ENCODE measurements around the gene F12.

The F12 gene

DNA sequence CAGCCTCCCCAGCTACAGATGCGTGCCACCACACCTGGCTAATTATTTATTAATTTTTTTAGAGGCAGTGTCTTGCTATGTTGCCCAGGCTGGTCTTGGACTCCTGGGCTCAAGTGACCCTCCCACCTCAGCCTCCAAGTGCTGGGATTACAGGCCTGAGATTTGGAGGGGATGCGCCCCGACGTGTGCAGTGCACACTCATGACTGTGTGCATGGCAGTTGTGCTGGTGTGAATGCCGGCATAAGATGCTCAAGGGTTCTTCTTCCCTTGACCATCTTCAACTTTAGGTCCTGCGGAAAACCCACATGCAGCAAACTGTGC lies 28.6 kb downstream of the F12 start:
- no peaks in the 10 kb centered on the region for H3K36me3 ChIP-seq (ENCODE audit: control insufficient read depth in 2 of 2, insufficient read depth in 1 of 2, low read length in 2 of 2)
- TF ChIP-seq SP3 (tag by site-specific recombination; IDR thresholded peaks at IDR 0.05) (no peak), ZNF157 (tag by site-specific recombination; IDR thresholded peaks at IDR 0.05) (no peak)
- TF ChIP-seq, protein P1, sequence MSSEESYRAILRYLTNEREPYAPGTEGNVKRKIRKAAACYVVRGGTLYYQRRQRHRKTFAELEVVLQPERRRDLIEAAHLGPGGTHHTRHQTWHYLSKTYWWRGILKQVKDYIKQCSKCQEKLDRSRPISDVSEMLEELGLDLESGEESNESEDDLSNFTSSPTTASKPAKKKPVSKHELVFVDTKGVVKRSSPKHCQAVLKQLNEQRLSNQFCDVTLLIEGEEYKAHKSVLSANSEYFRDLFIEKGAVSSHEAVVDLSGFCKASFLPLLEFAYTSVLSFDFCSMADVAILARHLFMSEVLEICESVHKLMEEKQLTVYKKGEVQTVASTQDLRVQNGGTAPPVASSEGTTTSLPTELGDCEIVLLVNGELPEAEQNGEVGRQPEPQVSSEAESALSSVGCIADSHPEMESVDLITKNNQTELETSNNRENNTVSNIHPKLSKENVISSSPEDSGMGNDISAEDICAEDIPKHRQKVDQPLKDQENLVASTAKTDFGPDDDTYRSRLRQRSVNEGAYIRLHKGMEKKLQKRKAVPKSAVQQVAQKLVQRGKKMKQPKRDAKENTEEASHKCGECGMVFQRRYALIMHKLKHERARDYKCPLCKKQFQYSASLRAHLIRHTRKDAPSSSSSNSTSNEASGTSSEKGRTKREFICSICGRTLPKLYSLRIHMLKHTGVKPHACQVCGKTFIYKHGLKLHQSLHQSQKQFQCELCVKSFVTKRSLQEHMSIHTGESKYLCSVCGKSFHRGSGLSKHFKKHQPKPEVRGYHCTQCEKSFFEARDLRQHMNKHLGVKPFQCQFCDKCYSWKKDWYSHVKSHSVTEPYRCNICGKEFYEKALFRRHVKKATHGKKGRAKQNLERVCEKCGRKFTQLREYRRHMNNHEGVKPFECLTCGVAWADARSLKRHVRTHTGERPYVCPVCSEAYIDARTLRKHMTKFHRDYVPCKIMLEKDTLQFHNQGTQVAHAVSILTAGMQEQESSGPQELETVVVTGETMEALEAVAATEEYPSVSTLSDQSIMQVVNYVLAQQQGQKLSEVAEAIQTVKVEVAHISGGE (tag by site-specific recombination; conservative IDR thresholded peaks at IDR 0.05; ENCODE audit: low read depth) = 0 out of 2 replicates have a peak, but pooled peaks have one; percentile 2
- no peaks in the 10 kb centered on the region for H3K9me3 ChIP-seq (ENCODE audit: control insufficient read depth, insufficient read depth, low read depth, low read length)
- H3K27ac ChIP-seq (ENCODE audit: extremely low read depth, low read depth, low read length) = 0 out of 2 replicates have a peak overlapping the region, but pooled peaks have one; percentile 11
- ChIA-PET CTCF (interaction anchor here (0.7 to 4.2 kb wide), 3 partner anchors 9 to 1204 kb away, joined by 4 to 39 read pairs (median 6); no protein-coding TSS in a partner anchor), POLR2A (no interaction called here)
- no peak overlapping the region for H3K4me3 ChIP-seq (ENCODE audit: low read depth, low read length)
- peaks cover 6% of the 10 kb centered on the region; the same call in 1 of the 2 replicates for H3K4me1 ChIP-seq (ENCODE audit: control insufficient read depth, insufficient read depth, low read length)

DNA sequence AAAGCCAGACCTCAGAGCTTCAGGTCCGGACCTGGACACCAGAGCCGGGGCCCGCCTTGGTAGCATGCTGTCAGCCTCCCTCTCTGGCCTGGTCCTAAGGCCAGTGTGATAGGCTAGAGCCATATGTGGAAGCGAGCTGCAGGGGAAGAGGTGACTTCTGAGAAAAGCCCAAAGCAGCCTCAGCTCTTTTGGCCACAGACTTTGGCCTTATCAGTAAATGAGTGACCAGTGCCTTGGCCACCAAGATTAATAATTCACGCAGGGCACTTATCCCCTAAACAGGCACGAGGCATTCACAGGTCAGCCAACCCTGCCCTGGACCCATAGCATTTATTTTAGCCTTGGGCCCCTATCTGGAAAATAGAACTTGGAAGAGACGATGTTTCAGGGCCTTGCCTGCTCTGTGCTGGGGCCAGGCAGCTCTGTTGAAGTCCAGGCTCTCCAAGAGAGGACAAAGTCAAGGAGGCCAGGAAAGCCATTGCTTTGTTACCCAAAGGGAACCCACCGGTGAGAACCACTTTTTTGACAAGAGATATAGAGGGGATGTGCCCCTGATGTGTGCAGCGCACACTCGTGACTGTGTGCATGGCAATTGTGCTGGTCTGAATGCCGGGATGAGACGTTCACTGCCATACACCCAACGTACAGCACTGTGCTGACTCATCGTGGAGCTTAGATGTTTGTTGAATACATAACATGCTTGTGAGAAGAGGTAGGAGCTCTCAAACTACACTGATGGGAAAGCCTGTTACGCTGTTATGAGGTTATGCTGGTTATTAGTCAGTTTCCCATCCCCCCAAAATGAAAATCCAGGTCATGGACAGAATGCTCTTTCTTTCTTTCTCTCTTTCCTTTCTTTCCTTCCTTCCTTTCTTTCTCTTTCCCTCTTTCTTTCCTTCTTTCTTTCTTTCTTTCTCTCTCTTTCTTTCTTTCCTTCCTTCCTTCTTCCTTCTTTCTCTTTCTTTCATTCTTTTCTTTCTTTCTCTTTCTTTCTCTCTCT lies 30.2 kb downstream of the F12 start:
- Histone ChIP-seq H3K4me1 (ENCODE audit: control insufficient read depth, insufficient read depth, low read length) (peaks cover 6% of the 10 kb centered on the region; the same call in 1 of the 2 replicates), H3K4me3 (ENCODE audit: low read depth, low read length) (no peak overlapping the region), H3K36me3 (ENCODE audit: control insufficient read depth in 2 of 2, insufficient read depth in 1 of 2, low read length in 2 of 2) (no peaks in the 10 kb centered on the region), H3K27ac (ENCODE audit: extremely low read depth, low read depth, low read length) (no peak overlapping the region), H3K9me3 (ENCODE audit: control insufficient read depth, insufficient read depth, low read depth, low read length) (no peaks in the 10 kb centered on the region)
- POLR2A ChIA-PET = interaction anchor here (0.6 to 1.4 kb wide), 9 partner anchors 8 to 93 kb away, joined by 3 to 6 read pairs (median 3); partner anchors contain the start of gene GRK6
- CTCF ChIA-PET = interaction anchor here (0.6 to 4.2 kb wide), 13 partner anchors 7 to 413 kb away, joined by 3 to 39 read pairs (median 4); no protein-coding TSS in a partner anchor
- peak; percentile 59; the same call in 1 of the 2 replicates for TF ChIP-seq ZNF624 (tag by site-specific recombination; IDR thresholded peaks at IDR 0.05)
- TF ChIP-seq KLF16 (tag by site-specific recombination; IDR thresholded peaks at IDR 0.05) = no peak
- no peak for TF ChIP-seq MEIS1 (CRISPR knock-in tag; IDR thresholded peaks at IDR 0.05; ENCODE audit: borderline replicate concordance)
- TF ChIP-seq WT1 (tag by site-specific recombination; IDR thresholded peaks at IDR 0.05) = 0 out of 2 replicates have a peak, but pooled peaks have one; percentile 16
- TF ChIP-seq, protein P2, sequence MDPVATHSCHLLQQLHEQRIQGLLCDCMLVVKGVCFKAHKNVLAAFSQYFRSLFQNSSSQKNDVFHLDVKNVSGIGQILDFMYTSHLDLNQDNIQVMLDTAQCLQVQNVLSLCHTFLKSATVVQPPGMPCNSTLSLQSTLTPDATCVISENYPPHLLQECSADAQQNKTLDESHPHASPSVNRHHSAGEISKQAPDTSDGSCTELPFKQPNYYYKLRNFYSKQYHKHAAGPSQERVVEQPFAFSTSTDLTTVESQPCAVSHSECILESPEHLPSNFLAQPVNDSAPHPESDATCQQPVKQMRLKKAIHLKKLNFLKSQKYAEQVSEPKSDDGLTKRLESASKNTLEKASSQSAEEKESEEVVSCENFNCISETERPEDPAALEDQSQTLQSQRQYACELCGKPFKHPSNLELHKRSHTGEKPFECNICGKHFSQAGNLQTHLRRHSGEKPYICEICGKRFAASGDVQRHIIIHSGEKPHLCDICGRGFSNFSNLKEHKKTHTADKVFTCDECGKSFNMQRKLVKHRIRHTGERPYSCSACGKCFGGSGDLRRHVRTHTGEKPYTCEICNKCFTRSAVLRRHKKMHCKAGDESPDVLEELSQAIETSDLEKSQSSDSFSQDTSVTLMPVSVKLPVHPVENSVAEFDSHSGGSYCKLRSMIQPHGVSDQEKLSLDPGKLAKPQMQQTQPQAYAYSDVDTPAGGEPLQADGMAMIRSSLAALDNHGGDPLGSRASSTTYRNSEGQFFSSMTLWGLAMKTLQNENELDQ (tag by site-specific recombination; IDR thresholded peaks at IDR 0.05; ENCODE audit: low read depth) = no peak
- no peak for TF ChIP-seq ZNF785 (tag by site-specific recombination; IDR thresholded peaks at IDR 0.05)
- TF ChIP-seq ZEB2 (tag by site-specific recombination; IDR thresholded peaks at IDR 0.05) = 0 out of 2 replicates have a peak, but pooled peaks have one; percentile 29
- TF ChIP-seq, protein P3, sequence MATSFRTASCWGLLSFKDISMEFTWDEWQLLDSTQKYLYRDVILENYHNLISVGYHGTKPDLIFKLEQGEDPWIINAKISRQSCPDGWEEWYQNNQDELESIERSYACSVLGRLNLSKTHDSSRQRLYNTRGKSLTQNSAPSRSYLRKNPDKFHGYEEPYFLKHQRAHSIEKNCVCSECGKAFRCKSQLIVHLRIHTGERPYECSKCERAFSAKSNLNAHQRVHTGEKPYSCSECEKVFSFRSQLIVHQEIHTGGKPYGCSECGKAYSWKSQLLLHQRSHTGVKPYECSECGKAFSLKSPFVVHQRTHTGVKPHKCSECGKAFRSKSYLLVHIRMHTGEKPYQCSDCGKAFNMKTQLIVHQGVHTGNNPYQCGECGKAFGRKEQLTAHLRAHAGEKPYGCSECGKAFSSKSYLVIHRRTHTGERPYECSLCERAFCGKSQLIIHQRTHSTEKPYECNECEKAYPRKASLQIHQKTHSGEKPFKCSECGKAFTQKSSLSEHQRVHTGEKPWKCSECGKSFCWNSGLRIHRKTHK (tag by site-specific recombination; IDR thresholded peaks at IDR 0.05) = no peak
- no peak for TF ChIP-seq ZNF561 (tag by site-specific recombination; IDR thresholded peaks at IDR 0.05; ENCODE audit: borderline replicate concordance)
- no peak for TF ChIP-seq ZSCAN30 (tag by site-specific recombination; IDR thresholded peaks at IDR 0.05)
- no peak for TF ChIP-seq ZFP3 (tag by site-specific recombination; IDR thresholded peaks at IDR 0.05; ENCODE audit: low read depth)
- TF ChIP-seq SP7 (tag by site-specific recombination; IDR thresholded peaks at IDR 0.05) = peak; percentile 29; the same call in 1 of the 2 replicates
- no peak for TF ChIP-seq ZNF157 (tag by site-specific recombination; IDR thresholded peaks at IDR 0.05)
- no peak for TF ChIP-seq ZNF529 (tag by site-specific recombination; IDR thresholded peaks at IDR 0.05; ENCODE audit: insufficient replicate concordance)
- TF ChIP-seq ZNF394 (tag by site-specific recombination; IDR thresholded peaks at IDR 0.05; ENCODE audit: borderline replicate concordance) = no peak
- peak; percentile 39; the same call in 1 of the 2 replicates for TF ChIP-seq ZNF776 (tag by site-specific recombination; IDR thresholded peaks at IDR 0.05; ENCODE audit: borderline replicate concordance)
- no peak for TF ChIP-seq ZNF350 (tag by site-specific recombination; IDR thresholded peaks at IDR 0.05)
- TF ChIP-seq BCL11A (tag by site-specific recombination; IDR thresholded peaks at IDR 0.05; ENCODE audit: low read depth) = no peak
- TF ChIP-seq ZNF623 (tag by site-specific recombination; IDR thresholded peaks at IDR 0.05) = no peak
- TF ChIP-seq ZNF175 (tag by site-specific recombination; IDR thresholded peaks at IDR 0.05) = no peak
- TF ChIP-seq, protein P4, sequence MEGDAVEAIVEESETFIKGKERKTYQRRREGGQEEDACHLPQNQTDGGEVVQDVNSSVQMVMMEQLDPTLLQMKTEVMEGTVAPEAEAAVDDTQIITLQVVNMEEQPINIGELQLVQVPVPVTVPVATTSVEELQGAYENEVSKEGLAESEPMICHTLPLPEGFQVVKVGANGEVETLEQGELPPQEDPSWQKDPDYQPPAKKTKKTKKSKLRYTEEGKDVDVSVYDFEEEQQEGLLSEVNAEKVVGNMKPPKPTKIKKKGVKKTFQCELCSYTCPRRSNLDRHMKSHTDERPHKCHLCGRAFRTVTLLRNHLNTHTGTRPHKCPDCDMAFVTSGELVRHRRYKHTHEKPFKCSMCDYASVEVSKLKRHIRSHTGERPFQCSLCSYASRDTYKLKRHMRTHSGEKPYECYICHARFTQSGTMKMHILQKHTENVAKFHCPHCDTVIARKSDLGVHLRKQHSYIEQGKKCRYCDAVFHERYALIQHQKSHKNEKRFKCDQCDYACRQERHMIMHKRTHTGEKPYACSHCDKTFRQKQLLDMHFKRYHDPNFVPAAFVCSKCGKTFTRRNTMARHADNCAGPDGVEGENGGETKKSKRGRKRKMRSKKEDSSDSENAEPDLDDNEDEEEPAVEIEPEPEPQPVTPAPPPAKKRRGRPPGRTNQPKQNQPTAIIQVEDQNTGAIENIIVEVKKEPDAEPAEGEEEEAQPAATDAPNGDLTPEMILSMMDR (tag by site-specific recombination; IDR thresholded peaks at IDR 0.05) = no peak

Measured in HEK293 (cell line).